Coronary artery (tissue), 2 donors: ENCODE results near the gene LPAR2.

Source experiments
- DNase-seq: peaks from one replicate; pipeline ENCODE4 v3.0.0-alpha.2; 2017; ENCODE audit warnings: low spot score
- H3K27ac ChIP-seq, 2 donors: fragments of 200-600 bp; sonication (generic); one replicate each; pipeline ENCODE4 v1.5.1; 2016 to 2019
- H3K4me3 ChIP-seq: fragments of 200-600 bp; sonication (generic); 2 replicates; pipeline ENCODE4 v1.5.1; 2016; ENCODE audit warnings: mild to moderate bottlenecking, moderate library complexity
- CTCF ChIP-seq: fragments of 200-600 bp; sonication (generic); IDR thresholded peaks from one replicate; pipeline ENCODE4 v1.5.1; 2019; ENCODE audit warnings: antibody characterized with exemption

The LPAR2 gene

GRCh38 chr19:19652482-19653295 lies 24.7 kb upstream of the LPAR2 start:
- H3K27ac ChIP-seq, result no peak overlapping the region
- no peak overlapping the region for H3K4me3 ChIP-seq
- no peak for TF ChIP-seq CTCF
- DNase-seq, result no peak

GRCh38 chr19:19651076-19651475 lies 23.1 kb upstream of the LPAR2 start:
- no peak for TF ChIP-seq CTCF

GRCh38 chr19:19650331-19650730 lies 22.3 kb upstream of the LPAR2 start:
- TF ChIP-seq CTCF, result no peak

More at GRCh38 chr19:19651076-19651475, 23.1 kb upstream of the LPAR2 start:
- no peak overlapping the region for H3K27ac ChIP-seq
- H3K4me3 ChIP-seq, result no peak overlapping the region
- DNase-seq, result no peak

GRCh38 chr19:19649580-19649995 lies 21.6 kb upstream of the LPAR2 start:
- Histone ChIP-seq H3K4me3 (no peak overlapping the region), H3K27ac (no peak overlapping the region)
- DNase-seq, result no peak
- no peak for TF ChIP-seq CTCF

More at GRCh38 chr19:19650331-19650730, 22.3 kb upstream of the LPAR2 start:
- DNase-seq, result no peak
- Histone ChIP-seq H3K4me3 (no peak overlapping the region), H3K27ac (no peak overlapping the region)

- TF ChIP-seq CTCF, result no peak
- Histone ChIP-seq H3K4me3 (no peak overlapping the region), H3K27ac (no peak overlapping the region)
- DNase-seq, result no peak
Observed at GRCh38 chr19:19649155-19649554, 21.1 kb upstream of the LPAR2 start.

GRCh38 chr19:19647037-19647835 lies 19.2 kb upstream of the LPAR2 start:
- no peak for DNase-seq
- TF ChIP-seq CTCF, result no peak

More at GRCh38 chr19:19647037-19647835, 19.2 kb upstream of the LPAR2 start:
- Histone ChIP-seq H3K27ac (no peak overlapping the region), H3K4me3 (no peak overlapping the region)
